ENCODE measurements around the gene CRYGC.

The CRYGC gene

DNA sequence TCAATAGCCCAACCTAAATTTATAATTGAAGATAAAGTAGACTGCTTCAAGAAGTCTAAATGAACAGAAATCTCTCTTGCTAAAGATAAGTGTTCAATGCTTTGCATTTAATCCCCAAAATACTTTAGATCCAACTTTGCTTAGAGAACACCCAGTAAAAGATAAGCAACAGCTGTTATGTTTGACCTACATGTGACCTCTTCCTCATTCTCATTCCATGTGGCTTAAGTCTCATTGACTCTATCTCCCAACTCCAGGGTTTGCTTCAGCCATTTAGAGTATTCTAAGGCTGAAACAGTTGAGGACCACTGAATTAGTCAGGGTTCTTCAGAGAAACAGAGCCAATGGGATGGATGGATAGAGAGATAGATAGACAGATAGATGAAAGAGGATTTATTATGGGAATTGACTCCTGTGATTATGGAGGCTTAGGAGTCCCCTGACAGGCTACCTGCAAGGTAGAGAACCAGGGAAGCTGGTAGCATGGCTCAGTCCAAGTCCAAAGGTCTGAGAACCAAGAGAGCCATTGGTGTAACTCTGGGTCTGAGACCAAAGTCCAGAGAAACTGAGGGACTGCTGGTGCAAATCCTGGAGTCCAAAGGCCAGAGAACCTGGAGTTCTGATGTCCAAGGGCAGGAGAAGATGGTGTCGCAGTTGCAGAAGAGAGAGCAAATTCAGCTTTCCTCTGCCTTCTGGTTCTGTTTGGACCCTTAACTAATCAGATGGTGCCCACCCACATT is 37.4 kb downstream of the CRYGC start:
- no peak for DNase-seq

DNA sequence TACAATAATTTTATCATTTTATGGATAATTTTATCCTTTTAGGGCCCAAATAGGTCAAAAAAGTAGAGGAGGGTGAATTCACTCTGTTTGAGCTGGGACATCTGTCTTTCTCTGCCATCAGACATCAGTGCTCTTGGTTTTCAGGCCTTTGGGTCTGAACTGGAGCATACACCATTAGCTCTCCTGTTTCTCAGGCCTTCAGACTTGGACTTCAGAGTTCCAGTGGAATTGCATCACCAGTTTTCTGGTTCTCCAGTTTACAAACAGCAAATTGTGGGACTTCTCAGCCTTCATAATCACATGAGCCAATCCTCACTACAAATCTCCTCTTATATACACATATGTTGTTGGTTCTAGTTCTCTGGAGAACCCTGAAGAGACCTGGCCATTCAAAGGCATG is 39.2 kb downstream of the CRYGC start:
- no peak for DNase-seq

DNA sequence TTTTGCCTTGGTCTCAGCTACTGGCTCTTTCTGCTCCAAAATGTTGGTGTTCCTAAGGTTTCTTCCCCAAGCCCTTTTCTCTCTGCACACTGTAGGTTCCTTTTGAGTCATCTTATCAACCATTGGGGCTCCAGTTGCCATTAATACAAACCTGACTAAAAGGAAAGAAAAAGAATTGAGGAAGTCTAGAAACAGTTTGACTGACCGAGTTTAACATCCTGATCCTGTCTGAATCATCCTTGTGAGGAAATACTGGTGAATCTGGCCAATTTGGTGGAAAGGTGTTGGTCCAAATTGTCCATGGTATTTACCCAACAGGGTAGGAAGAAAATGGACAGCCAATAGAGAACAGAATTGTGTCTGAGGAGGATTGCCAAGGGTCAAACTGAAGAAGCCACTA is 43.6 kb downstream of the CRYGC start:
- DNase-seq, result no peak

DNA sequence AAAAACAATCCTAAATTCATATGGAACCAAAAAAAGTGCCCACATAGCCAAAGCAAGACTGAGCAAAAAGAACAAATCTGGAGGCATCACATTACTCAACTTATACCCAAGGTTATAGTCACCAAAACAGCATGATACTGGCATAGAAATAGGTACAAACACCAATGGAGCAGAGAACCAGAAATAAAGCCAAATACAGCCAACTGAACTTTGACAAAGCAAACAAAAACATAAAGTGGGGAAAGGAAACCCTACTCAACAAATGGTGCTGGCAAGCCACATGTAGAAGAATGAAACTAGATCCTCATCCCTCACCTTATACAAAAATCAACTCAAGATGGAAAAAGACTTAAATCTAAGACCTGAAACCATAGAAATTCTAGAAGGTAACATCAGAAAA is 45.8 kb downstream of the CRYGC start:
- DNase-seq, result no peak

All from CD4-positive, alpha-beta T cell treated with Interferon alpha-2 for 1 hour (primary cell).